ENCODE results near the gene SMIM13. TPM values are rescaled to one million over a fixed set of nuclear protein-coding genes. Genes with fewer than 3 reads are reported as not detected.

The SMIM13 gene
- total RNA-seq, 1 experiment from 2014 or later, result 10.5 TPM

DNA sequence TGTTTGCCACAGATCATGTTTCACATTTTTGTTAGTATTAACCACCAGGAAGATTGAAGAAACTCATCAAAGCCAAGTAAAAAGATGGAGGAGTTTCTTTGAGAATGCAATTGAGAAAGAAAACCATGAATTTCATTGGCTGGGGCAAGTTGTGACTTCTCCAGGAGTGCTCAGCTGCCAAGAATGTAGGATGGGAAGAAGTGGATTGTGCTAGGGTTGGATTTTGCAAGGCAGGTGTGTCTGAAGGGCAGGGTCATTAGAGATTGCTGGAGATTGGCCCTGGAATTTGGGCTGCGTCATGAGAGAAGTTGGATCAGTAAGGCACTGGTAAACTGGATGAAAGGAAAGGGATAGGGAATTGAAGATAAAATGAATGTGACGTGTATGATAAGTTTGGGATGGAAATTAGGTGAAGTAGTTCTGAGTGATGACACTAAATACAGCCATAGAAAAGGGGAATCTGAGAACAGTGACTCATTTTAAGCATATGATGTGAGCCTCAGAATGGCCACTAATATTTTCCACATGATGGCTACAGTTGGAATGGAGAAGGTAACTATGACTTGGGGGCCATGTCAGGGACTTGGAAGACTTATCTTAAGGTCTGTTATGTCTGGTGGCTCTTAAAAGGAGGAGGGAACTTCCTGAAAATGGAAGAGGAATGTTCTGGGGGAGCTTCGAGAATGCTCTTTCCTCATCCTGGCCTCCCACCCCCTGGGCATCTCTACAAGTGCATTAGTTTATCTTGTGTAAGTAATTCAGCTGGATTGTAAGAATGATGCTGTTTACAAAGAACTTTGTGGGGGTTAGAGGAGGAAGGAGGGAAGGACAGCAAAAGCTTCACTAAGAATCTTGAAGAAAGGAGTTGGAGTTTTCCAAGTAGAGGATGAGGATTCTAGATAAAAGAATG, 45.7 kb downstream of the SMIM13 start:
- DNase-seq, result no peak
- no peak for TF ChIP-seq CTCF (IDR thresholded peaks at IDR 0.05; ENCODE audit: unreplicated experiment)
- CTCF ChIA-PET, result no interaction called here
- BruUV-seq (replicated peaks), result no TSS peak
- intact Hi-C loops (cut with micrococcal nuclease; ENCODE audit: unreplicated experiment), result loop anchor here (1.0 kb wide), 1 partner anchor 34 kb away; no protein-coding TSS in a partner anchor
- Mint-ChIP-seq H3K4me3 (ENCODE audit: low read depth, unreplicated experiment) (no peak overlapping the region), H3K27me3 (ENCODE audit: unreplicated experiment) (no peaks in the 10 kb centered on the region), H3K27ac (ENCODE audit: unreplicated experiment) (no peak overlapping the region), H3K9me3 (ENCODE audit: low read depth, unreplicated experiment) (no peaks in the 10 kb centered on the region), H3K4me1 (ENCODE audit: low read depth, unreplicated experiment) (peaks cover 37% of the 10 kb centered on the region), H3K36me3 (ENCODE audit: insufficient read depth, unreplicated experiment) (peaks cover 6% of the 10 kb centered on the region)

- Mint-ChIP-seq H3K27ac (ENCODE audit: unreplicated experiment) (no peak overlapping the region), H3K27me3 (ENCODE audit: unreplicated experiment) (no peaks in the 10 kb centered on the region), H3K36me3 (ENCODE audit: insufficient read depth, unreplicated experiment) (peaks cover 6% of the 10 kb centered on the region), H3K4me1 (ENCODE audit: low read depth, unreplicated experiment) (peaks cover 41% of the 10 kb centered on the region), H3K4me3 (ENCODE audit: low read depth, unreplicated experiment) (no peak overlapping the region), H3K9me3 (ENCODE audit: low read depth, unreplicated experiment) (no peaks in the 10 kb centered on the region)
- CTCF ChIA-PET, result no interaction called here
- no peak for TF ChIP-seq CTCF (IDR thresholded peaks at IDR 0.05; ENCODE audit: unreplicated experiment)
- intact Hi-C loops (cut with micrococcal nuclease; ENCODE audit: unreplicated experiment), result loop anchor here (5.0 kb wide), 1 partner anchor 77 kb away; no protein-coding TSS in a partner anchor
- DNase-seq, result no peak
- BruUV-seq (replicated peaks), result no TSS peak
These were observed 46.4 kb downstream of the SMIM13 start for GRCh38 chr6:11140056-11140455.

DNA sequence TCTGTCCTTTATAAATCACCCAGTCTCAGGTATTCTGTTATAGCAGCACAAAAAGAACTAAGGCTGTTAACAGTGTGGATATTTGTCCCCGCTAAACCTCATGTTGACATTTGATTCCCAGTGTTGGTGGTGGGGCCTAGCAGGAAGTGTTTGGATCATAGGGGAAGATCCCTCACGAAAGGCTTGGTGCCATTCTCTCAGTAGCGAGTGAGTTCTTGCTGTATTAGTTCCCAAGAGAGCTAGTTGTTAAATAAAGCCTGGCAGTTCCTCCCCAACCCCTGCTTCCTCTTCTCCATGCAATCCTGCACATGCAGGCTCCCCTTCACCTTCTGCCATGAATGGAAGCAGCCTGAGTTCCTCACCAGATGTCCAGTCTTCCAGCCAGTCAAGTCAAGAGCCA, 47.7 kb downstream of the SMIM13 start:
- DNase-seq, result no peak
- no peak for TF ChIP-seq CTCF (IDR thresholded peaks at IDR 0.05; ENCODE audit: unreplicated experiment)
- CTCF ChIA-PET, result no interaction called here
- Mint-ChIP-seq H3K27ac (ENCODE audit: unreplicated experiment) (no peak overlapping the region), H3K27me3 (ENCODE audit: unreplicated experiment) (no peaks in the 10 kb centered on the region), H3K9me3 (ENCODE audit: low read depth, unreplicated experiment) (no peaks in the 10 kb centered on the region), H3K36me3 (ENCODE audit: insufficient read depth, unreplicated experiment) (peaks cover 6% of the 10 kb centered on the region), H3K4me1 (ENCODE audit: low read depth, unreplicated experiment) (peaks cover 41% of the 10 kb centered on the region), H3K4me3 (ENCODE audit: low read depth, unreplicated experiment) (no peak overlapping the region)
- intact Hi-C loops (cut with micrococcal nuclease; ENCODE audit: unreplicated experiment), result loop anchor here (5.0 kb wide), 1 partner anchor 76 kb away; no protein-coding TSS in a partner anchor
- no TSS peak for BruUV-seq (replicated peaks)

DNA sequence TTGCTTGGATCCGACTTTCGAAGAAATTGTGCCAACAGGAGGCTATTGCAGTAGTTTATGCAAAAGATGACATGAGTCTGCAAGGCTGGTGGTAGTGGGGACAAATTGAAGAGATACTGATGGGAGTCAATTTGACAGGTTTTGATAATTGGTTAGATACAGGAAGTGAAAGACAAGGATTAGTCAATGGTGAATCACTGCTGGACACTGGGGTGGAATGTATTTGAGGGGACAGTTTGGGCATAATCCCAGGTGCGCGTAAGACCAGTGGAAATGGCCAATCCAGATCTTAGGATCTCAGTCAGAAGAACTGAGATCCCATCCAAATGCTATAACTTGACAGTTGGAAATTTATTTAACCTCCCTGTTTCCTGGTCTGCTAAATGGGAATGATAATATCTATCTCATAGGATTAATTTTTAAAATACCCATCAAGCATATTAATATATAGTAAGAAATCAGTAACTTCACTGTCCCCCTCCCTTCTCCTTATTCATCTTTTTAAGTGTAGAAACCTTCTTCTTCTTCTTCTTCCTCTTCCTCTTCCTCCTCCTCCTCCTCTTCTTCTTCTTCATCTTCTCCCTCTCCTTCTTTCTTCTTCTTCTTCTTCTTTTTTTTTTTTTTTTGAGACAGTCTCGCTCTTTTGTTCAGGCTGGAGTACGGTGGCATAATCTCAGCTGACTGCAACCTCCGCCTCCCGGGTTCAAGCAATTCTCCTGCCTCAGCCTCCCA, 48.8 kb downstream of the SMIM13 start:
- CTCF ChIA-PET, result interaction anchor here (0.7 kb wide), 1 partner anchor 432 kb away, joined by 4 read pairs; no protein-coding TSS in a partner anchor
- DNase-seq, result no peak
- Mint-ChIP-seq H3K9me3 (ENCODE audit: low read depth, unreplicated experiment) (no peaks in the 10 kb centered on the region), H3K4me1 (ENCODE audit: low read depth, unreplicated experiment) (peaks cover 41% of the 10 kb centered on the region), H3K36me3 (ENCODE audit: insufficient read depth, unreplicated experiment) (peaks cover 6% of the 10 kb centered on the region), H3K27me3 (ENCODE audit: unreplicated experiment) (no peaks in the 10 kb centered on the region), H3K4me3 (ENCODE audit: low read depth, unreplicated experiment) (no peak overlapping the region), H3K27ac (ENCODE audit: unreplicated experiment) (no peak overlapping the region)
- TF ChIP-seq CTCF (IDR thresholded peaks at IDR 0.05; ENCODE audit: unreplicated experiment), result no peak
- BruUV-seq (replicated peaks), result no TSS peak
- intact Hi-C loops (cut with micrococcal nuclease; ENCODE audit: unreplicated experiment), result loop anchor here (5.0 kb wide), 1 partner anchor 75 kb away; no protein-coding TSS in a partner anchor
